Body of pancreas (tissue), 4 donors: ENCODE results near the gene AMBRA1. TPM values are rescaled to one million over a fixed set of nuclear protein-coding genes. Genes with fewer than 3 reads are reported as not detected.

Experiments used
- ATAC-seq: fragments of 150-250 bp; one replicate; pipeline ENCODE4 v1.9.1; 2016
- DNase-seq, 4 donors: peaks; one replicate each; pipeline ENCODE4 v3.0.0-alpha.2; 2019
- H3K27ac ChIP-seq, 4 donors: fragments of 200-600 bp; sonication (generic); 1 replicate in 3 of 4; 2 replicates in 1 of 4; pipeline versions ENCODE4 v1.5.1 to v1.6.1; 2016 to 2019; ENCODE audit warnings: mild to moderate bottlenecking in 1 of 4, mixed read lengths in 1 of 4, moderate library complexity in 1 of 4
- H3K27me3 ChIP-seq, 2 donors: fragments of 200-600 bp; sonication (generic); one replicate each; pipeline ENCODE4 v1.6.0; 2016; ENCODE audit warnings: mild to moderate bottlenecking in 1 of 2
- H3K36me3 ChIP-seq, 2 donors: fragments of 200-600 bp; sonication (generic); replicated peaks in 1 of 2; 2 replicates each; pipeline ENCODE4 v1.5.1; 2016; ENCODE audit warnings: low read depth in 2 of 2; ENCODE audit not compliant: insufficient read depth in 1 of 2
- H3K4me1 ChIP-seq: fragments of 200-600 bp; sonication (generic); one replicate; pipeline ENCODE4 v1.6.0; 2016
- H3K4me3 ChIP-seq, 2 donors: fragments of 200-600 bp; sonication (generic); 1 replicate in 1 of 2; 2 replicates in 1 of 2; pipeline ENCODE4 v1.5.1; 2016 to 2019
- H3K9me3 ChIP-seq, 3 donors: fragments of 200-600 bp; sonication (generic); 1 replicate in 2 of 3; 2 replicates in 1 of 3; pipeline ENCODE4 v1.5.1; 2016
- POLR2A ChIP-seq, 3 donors: fragments of 450-650 bp; IDR thresholded peaks; one replicate each; pipeline ENCODE4 v1.6.1; 2016; ENCODE audit warnings: antibody characterized with exemption in 3 of 3, mild to moderate bottlenecking in 2 of 3
- WGBS, 2 donors: methylation state at CpG; one replicate each; pipeline ENCODE4 v1.1.5; 2017; 5-methylcytosine and 5-hydroxymethylcytosine counted together
- intact Hi-C: fragments of 100-400 bp; cut with DNase I; formaldehyde crosslinking; loops from one replicate; pipeline ENCODE4 v1.15.1; 2023
- total RNA-seq, 2 donors: library from RNA; depleted of rRNA; stranded (reverse); fragments of >200 nt; gene quantifications; one replicate each; pipeline ENCODE4 v1.1.0, GENCODE V29; 2016
- TF ChIP-seq, protein P1 (sequence below), 7 experiments: fragments of 450-650 bp in 4 of 7; fragments of 200-600 bp in 3 of 7; sonication (generic) in 3 of 7; IDR thresholded peaks; one replicate each; pipeline ENCODE4 v1.5.1; 2016 to 2019; ENCODE audit warnings: antibody characterized with exemption in 7 of 7

Gene AMBRA1
- total RNA-seq, 2 donors from 2014 or later: 17.6 to 43.2 TPM

DNA sequence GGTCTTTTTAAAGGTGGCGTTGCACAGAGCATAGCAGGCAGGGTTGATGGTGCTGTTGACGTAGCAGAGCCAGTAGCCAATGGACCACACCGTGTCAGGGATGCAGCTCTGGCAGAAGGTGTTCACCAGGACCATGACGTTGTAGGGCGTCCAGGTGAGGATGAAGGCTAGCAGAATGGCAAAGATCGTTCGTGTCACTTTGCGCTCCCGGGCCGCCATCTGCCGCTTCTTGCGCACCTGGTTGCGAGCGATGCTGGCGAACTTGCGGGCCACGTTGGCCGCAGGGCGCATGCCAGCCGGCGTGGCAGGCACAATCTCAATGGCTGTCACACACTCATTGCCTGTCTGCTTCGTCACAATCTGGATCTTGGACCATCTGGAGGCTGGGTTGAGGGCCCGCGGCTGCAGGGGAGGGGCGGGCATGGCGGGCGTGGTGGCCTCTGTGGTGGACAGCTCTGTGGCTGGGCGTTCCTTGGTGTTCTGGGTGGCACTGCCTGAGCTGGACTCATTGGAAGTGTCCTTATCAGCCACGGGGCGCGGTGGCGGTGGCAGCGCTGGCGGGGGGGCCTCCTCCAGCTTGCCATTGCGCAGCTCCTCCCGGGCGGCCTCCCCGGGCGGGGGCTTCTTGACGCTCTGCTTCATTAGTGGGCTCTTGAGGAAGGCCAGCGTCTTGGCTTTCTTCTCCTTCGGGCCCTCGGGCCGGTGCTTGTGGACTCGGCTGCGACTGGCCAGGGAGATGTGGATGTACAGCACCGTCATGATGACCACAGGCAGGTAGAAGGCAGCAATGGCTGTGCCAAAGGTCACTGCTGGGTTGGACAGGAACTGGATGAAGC is 208.4 kb downstream of the AMBRA1 start:
- no peak overlapping the region for H3K4me3 ChIP-seq
- H3K36me3 ChIP-seq: no peaks in the 10 kb centered on the region
- H3K9me3 ChIP-seq: no peaks in the 10 kb centered on the region
- DNase-seq: no peak
- no peak for ATAC-seq
- H3K27ac ChIP-seq: no peak overlapping the region
- intact Hi-C loops: no loop called here
- peaks cover 0 to 22% of the 10 kb centered on the region in 2 donors for H3K27me3 ChIP-seq
- WGBS, 2 donors: 89 to 92% methylated on average over 21 to 47 of the region's 47 CpGs
- peaks cover 33% of the 10 kb centered on the region for H3K4me1 ChIP-seq
- TF ChIP-seq, protein P1, sequence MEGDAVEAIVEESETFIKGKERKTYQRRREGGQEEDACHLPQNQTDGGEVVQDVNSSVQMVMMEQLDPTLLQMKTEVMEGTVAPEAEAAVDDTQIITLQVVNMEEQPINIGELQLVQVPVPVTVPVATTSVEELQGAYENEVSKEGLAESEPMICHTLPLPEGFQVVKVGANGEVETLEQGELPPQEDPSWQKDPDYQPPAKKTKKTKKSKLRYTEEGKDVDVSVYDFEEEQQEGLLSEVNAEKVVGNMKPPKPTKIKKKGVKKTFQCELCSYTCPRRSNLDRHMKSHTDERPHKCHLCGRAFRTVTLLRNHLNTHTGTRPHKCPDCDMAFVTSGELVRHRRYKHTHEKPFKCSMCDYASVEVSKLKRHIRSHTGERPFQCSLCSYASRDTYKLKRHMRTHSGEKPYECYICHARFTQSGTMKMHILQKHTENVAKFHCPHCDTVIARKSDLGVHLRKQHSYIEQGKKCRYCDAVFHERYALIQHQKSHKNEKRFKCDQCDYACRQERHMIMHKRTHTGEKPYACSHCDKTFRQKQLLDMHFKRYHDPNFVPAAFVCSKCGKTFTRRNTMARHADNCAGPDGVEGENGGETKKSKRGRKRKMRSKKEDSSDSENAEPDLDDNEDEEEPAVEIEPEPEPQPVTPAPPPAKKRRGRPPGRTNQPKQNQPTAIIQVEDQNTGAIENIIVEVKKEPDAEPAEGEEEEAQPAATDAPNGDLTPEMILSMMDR (IDR thresholded peaks at IDR 0.05): no peak
- no peak for TF ChIP-seq POLR2A (IDR thresholded peaks at IDR 0.05)

DNA sequence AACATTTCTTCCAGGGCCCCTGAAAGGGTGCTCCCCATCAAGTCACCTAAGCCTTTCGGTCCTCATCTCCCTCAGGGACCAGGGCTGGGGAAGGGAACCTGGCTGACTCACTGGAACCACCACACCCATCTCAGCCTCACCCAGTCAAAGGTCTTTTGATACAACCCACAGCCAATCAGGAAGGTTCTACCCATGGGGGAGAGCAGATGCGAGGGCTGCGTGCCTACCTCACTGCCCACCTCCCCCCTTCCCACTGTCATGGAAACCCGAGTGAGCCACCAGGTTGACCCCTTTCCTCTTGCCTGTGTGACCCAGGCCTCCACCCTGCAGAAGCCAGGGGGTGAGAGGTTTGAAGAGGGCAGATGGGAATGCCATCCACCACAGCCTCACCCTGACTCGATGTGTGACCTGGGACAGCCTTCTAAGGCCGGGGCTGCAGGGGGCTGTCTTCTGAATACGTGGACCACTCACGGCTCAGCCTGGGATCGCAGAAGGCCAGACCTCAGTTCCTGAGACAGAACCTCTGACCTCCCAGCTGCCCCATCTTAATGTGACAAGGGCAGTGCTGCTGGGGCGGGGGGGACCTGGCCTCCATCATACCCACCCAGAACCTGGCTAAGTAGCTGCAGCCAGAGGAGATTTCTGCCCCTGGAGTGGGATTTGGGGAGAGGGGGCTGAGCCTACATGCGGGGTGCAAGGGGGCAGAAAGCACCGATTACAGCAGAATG is 209.7 kb downstream of the AMBRA1 start:
- H3K9me3 ChIP-seq: no peaks in the 10 kb centered on the region
- intact Hi-C loops: no loop called here
- no peaks in the 10 kb centered on the region for H3K36me3 ChIP-seq
- ATAC-seq (no peak), DNase-seq (no peak)
- 86 to 88% methylated on average over 7 to 12 of the region's 12 CpGs for WGBS, 2 donors
- peaks cover 0 to 15% of the 10 kb centered on the region in 2 donors for H3K27me3 ChIP-seq
- TF ChIP-seq POLR2A (IDR thresholded peaks at IDR 0.05): no peak
- TF ChIP-seq, protein P1 (IDR thresholded peaks at IDR 0.05): no peak
- H3K4me1 ChIP-seq: peaks cover 31% of the 10 kb centered on the region
- no peak overlapping the region for H3K4me3 ChIP-seq
- no peak overlapping the region for H3K27ac ChIP-seq

DNA sequence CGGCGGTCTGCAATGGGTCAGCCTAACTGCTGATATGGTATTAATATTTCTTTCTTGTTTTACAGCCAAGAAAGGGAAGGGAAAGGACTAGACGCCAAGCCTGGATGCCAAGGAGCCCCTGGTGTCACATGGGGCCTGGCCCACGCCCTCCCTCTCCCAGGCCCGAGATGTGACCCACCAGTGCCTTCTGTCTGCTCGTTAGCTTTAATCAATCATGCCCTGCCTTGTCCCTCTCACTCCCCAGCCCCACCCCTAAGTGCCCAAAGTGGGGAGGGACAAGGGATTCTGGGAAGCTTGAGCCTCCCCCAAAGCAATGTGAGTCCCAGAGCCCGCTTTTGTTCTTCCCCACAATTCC is 210.4 kb downstream of the AMBRA1 start:
- 77 to 81% methylated on average over 7 of the region's 7 CpGs for WGBS, 2 donors
- Histone ChIP-seq H3K27ac (no peak overlapping the region), H3K4me1 (peaks cover 28% of the 10 kb centered on the region), H3K27me3 (peaks cover 0 to 10% of the 10 kb centered on the region in 2 donors), H3K4me3 (no peak overlapping the region), H3K36me3 (no peaks in the 10 kb centered on the region), H3K9me3 (no peaks in the 10 kb centered on the region)
- TF ChIP-seq, protein P1 (IDR thresholded peaks at IDR 0.05): no peak
- no peak for TF ChIP-seq POLR2A (IDR thresholded peaks at IDR 0.05)
- ATAC-seq (no peak), DNase-seq (no peak)
- intact Hi-C loops: no loop called here

DNA sequence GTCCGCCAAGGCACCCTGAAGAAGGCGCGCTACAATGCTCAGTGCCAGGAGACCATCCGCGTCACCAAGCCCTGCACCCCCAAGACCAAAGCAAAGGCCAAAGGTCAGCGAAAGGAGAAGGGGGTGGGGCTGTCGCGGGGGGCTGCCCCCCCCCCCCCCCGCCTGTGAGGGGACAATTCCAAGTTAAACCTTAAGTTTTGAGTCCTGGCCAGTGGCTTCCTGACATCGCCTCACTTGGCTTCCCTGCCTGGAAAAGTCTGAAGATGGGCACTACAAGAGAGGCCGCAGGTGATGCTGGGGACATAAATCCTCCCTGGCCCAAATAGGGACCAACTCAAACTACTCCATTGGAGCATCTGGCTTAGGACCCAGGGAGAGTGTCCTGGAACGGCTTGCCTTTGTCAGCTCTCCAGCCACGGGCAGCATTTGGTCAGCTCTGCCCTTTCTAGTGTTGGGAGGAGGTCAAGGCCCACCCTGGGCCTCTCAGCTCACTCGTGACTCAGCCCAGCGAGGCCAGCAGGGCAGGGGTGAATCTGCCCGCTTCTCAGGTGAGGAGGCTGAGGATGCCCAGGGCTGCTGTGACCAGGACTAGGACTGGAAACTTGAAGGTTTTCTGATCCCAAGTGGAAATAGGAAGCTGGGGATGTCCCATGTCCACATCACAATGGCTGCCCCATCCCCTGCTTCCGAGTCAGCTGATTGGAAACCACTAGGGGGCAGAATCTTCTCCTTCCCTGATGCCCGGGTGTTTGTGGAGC is 211.0 kb downstream of the AMBRA1 start:
- Histone ChIP-seq H3K36me3 (no peaks in the 10 kb centered on the region), H3K27me3 (peaks cover 0 to 10% of the 10 kb centered on the region in 2 donors), H3K4me3 (no peak overlapping the region), H3K4me1 (peaks cover 28% of the 10 kb centered on the region), H3K27ac (no peak overlapping the region), H3K9me3 (no peaks in the 10 kb centered on the region)
- DNase-seq (peak; percentile 40 to 53 (median 46)), ATAC-seq (no peak)
- intact Hi-C loops: no loop called here
- WGBS, 2 donors: 56 to 67% methylated on average over 8 to 18 of the region's 18 CpGs
- TF ChIP-seq, protein P1 (IDR thresholded peaks at IDR 0.05): peak in 6 of 7 experiments; percentile 39 to 52 (median 45)
- TF ChIP-seq POLR2A (IDR thresholded peaks at IDR 0.05): no peak
